A549 (cell line): ENCODE data around the gene SMAD3. TPM values are rescaled to one million over a fixed set of nuclear protein-coding genes. Genes with fewer than 3 reads are reported as not detected.

ENCODE experiments used
- ATAC-seq, 2 experiments: fragments of 200-7000 bp in 1 of 2; fragments of >200 bp in 1 of 2; cut with Nextera tagmentation in 1 of 2; cut with Tn5 transposase in 1 of 2; 3 replicates each; pipeline versions ENCODE4 v1.8.0 to v1.9.1; 2018 to 2020; ENCODE audit warnings: mild to moderate bottlenecking in 1 of 2, moderate library complexity in 1 of 2
- CTCF ChIA-PET: fragments of 300-600 bp; sonication (Branson Sonifier 250); formaldehyde crosslinking; extraction: SDS; loops from one replicate; lab custom pipeline; 2021; ENCODE audit warnings: antibody characterized with exemption, inconsistent platforms; lab: Yijun Ruan, JAX
- POLR2A ChIA-PET: fragments of 350-600 bp; formaldehyde crosslinking; extraction: SDS; loops from one replicate; lab custom pipeline; 2021; ENCODE audit warnings: antibody characterized with exemption, inconsistent platforms; lab: Yijun Ruan, JAX
- DNase-seq, 2 experiments: peaks; one replicate each; pipeline versions ENCODE4 v3.0.0 to v3.0.0-alpha.2; 2011 to 2016; ENCODE audit warnings: low read depth in 1 of 2, low spot score in 1 of 2
- FAIRE-seq: peaks from 2 replicates; lab custom pipeline; 2011; peaks lifted over from hg19 to GRCh38; lab: Jason Lieb, UNC
- H3K27ac ChIP-seq, 2 experiments: fragments of >200 bp; sonication (Bioruptor Twin); formaldehyde crosslinking; 3 replicates each; pipeline ENCODE4 v1.5.1; 2016 to 2017
- H3K4me1 ChIP-seq: fragments of >200 bp; sonication (Bioruptor Twin); formaldehyde crosslinking; 3 replicates; pipeline ENCODE4 v1.6.1; 2016
- H3K4me2 ChIP-seq: fragments of >200 bp; sonication (Bioruptor Twin); formaldehyde crosslinking; 3 replicates; pipeline ENCODE4 v1.6.1; 2016
- H3K4me3 ChIP-seq: fragments of >200 bp; sonication (Bioruptor Twin); formaldehyde crosslinking; 3 replicates; pipeline ENCODE4 v1.5.1; 2016
- H3K9me3 ChIP-seq: fragments of >200 bp; sonication (Bioruptor Twin); formaldehyde crosslinking; 3 replicates; pipeline ENCODE4 v1.6.1; 2016
- CBX2 ChIP-seq: fragments of 200-600 bp; sonication (generic); IDR thresholded peaks from 2 replicates; pipeline ENCODE4 v1.6.1; 2016; ENCODE audit warnings: low read depth, mild to moderate bottlenecking, borderline replicate concordance
- CBX8 ChIP-seq: fragments of 200-600 bp; sonication (generic); IDR thresholded peaks from 2 replicates; pipeline ENCODE4 v1.6.1; 2016
- CHD2 ChIP-seq: fragments of 150-350 bp; IDR thresholded peaks from 2 replicates; pipeline ENCODE4 v1.6.1; 2014; ENCODE audit warnings: low read length; ENCODE audit not compliant: partially characterized antibody
- CHD4 ChIP-seq: fragments of 200-600 bp; sonication (generic); IDR thresholded peaks from 2 replicates; pipeline ENCODE4 v1.6.1; 2016; ENCODE audit warnings: antibody characterized with exemption, mild to moderate bottlenecking, borderline replicate concordance
- EHMT2 ChIP-seq: fragments of 200-600 bp; sonication (generic); IDR thresholded peaks from 2 replicates; pipeline ENCODE4 v1.6.1; 2016; ENCODE audit warnings: antibody characterized with exemption, low read depth, mild to moderate bottlenecking, moderate library complexity
- FOSB ChIP-seq: fragments of 250-450 bp; sonication (Bioruptor Pico); IDR thresholded peaks from 2 replicates; pipeline ENCODE4 v1.5.0; 2020; ENCODE audit warnings: mild to moderate bottlenecking, moderate library complexity
- HDAC2 ChIP-seq: fragments of 200-600 bp; sonication (generic); IDR thresholded peaks from 2 replicates; pipeline ENCODE4 v1.6.1; 2016
- HOXB13 ChIP-seq: fragments of 250-450 bp; sonication (Bioruptor Pico); IDR thresholded peaks from 2 replicates; pipeline ENCODE4 v1.5.0; 2020; ENCODE audit warnings: low read depth, mild to moderate bottlenecking, moderate library complexity
- JUNB ChIP-seq: fragments of >200 bp; sonication (Bioruptor Twin); formaldehyde crosslinking; IDR thresholded peaks from 2 replicates; pipeline ENCODE4 v1.6.1; 2016
- MAFK ChIP-seq: fragments of 450-650 bp; IDR thresholded peaks from 2 replicates; pipeline ENCODE4 v1.6.1; 2014; ENCODE audit not compliant: partially characterized antibody
- NFE2L2 ChIP-seq: fragments of 150-350 bp; conservative IDR thresholded peaks from 2 replicates; pipeline ENCODE4 v1.6.1; 2014; ENCODE audit warnings: low read length
- PHF8 ChIP-seq: fragments of 200-600 bp; sonication (generic); IDR thresholded peaks from 2 replicates; pipeline ENCODE4 v1.6.1; 2016; ENCODE audit warnings: low read depth, mild to moderate bottlenecking, antibody characterized with exemption, moderate library complexity, borderline replicate concordance
- POLR2AphosphoS2 ChIP-seq: conservative IDR thresholded peaks from 2 replicates; pipeline ENCODE4 v1.6.1; 2012; ENCODE audit warnings: low read length, improper control_type of control experiment, inconsistent platforms
- RARB ChIP-seq: fragments of 250-450 bp; sonication (Bioruptor Pico); IDR thresholded peaks from 2 replicates; pipeline ENCODE4 v1.8.0; 2021; ENCODE audit warnings: mild to moderate bottlenecking, moderate library complexity
- RCOR1 ChIP-seq: fragments of 150-350 bp; IDR thresholded peaks from 2 replicates; pipeline ENCODE4 v1.6.1; 2014; ENCODE audit warnings: antibody characterized with exemption, low read length, low read depth
- RNF2 ChIP-seq: fragments of 200-600 bp; sonication (generic); IDR thresholded peaks from 2 replicates; pipeline ENCODE4 v1.6.1; 2016; ENCODE audit warnings: low read depth, mild to moderate bottlenecking, antibody characterized with exemption, moderate library complexity, borderline replicate concordance
- SREBF2 ChIP-seq: fragments of 450-650 bp; IDR thresholded peaks from 2 replicates; pipeline ENCODE4 v1.6.1; 2014; ENCODE audit warnings: mild to moderate bottlenecking, moderate library complexity
- TFCP2L1 ChIP-seq: fragments of 250-450 bp; sonication (Bioruptor Pico); IDR thresholded peaks from 2 replicates; pipeline ENCODE4 v1.5.0; 2021; ENCODE audit warnings: mild to moderate bottlenecking
- TP53 ChIP-seq: fragments of 250-450 bp; sonication (Bioruptor Pico); IDR thresholded peaks from 2 replicates; pipeline ENCODE4 v1.5.0; 2021; ENCODE audit warnings: mild to moderate bottlenecking, moderate library complexity
- ZC3H11A ChIP-seq: fragments of 450-650 bp; IDR thresholded peaks from 2 replicates; pipeline ENCODE4 v1.6.1; 2014; ENCODE audit warnings: antibody characterized with exemption, mild to moderate bottlenecking
- ZNF302 ChIP-seq: fragments of 250-450 bp; sonication (Bioruptor Pico); IDR thresholded peaks from 2 replicates; pipeline ENCODE4 v1.9.0; 2021; ENCODE audit warnings: inconsistent platforms, mild to moderate bottlenecking, moderate library complexity
- ZSCAN20 ChIP-seq: fragments of 250-450 bp; sonication (Bioruptor Pico); IDR thresholded peaks from 2 replicates; pipeline ENCODE4 v1.8.0; 2022; ENCODE audit warnings: mild to moderate bottlenecking, moderate library complexity
- WGBS: methylation state at CpG from one replicate; pipeline ENCODE4 v1.1.6; 2017; ENCODE audit errors: missing lambda C conversion rate; 5-methylcytosine and 5-hydroxymethylcytosine counted together
- polyA plus RNA-seq, 4 experiments: library from polyadenylated mRNA; depleted of rRNA in 3 of 4; stranded (reverse); fragments of >200 nt; fragmentation: RNase III in 1 of 4; extraction: RNeasy Plus Mini Kit Qiagen cat#74134 plus additional on column Dnase treatment in 1 of 4; gene quantifications; 2 replicates in 3 of 4; 3 replicates in 1 of 4; pipeline ENCODE4 v1.2.3, GENCODE V29; 2011 to 2017
- TF ChIP-seq, protein P1 (sequence below): fragments of 250-450 bp; sonication (Bioruptor Pico); IDR thresholded peaks from 2 replicates; pipeline ENCODE4 v1.5.0; 2021; ENCODE audit warnings: mild to moderate bottlenecking, moderate library complexity, borderline replicate concordance
- TF ChIP-seq, protein P2 (sequence below): fragments of >200 bp; sonication (Bioruptor Twin); formaldehyde crosslinking; IDR thresholded peaks from 3 replicates; pipeline ENCODE4 v1.5.1; 2016
- TF ChIP-seq, protein P3 (sequence below): fragments of >200 bp; sonication (Bioruptor Twin); formaldehyde crosslinking; IDR thresholded peaks from 3 replicates; pipeline ENCODE4 v1.6.1; 2016
- TF ChIP-seq, protein P4 (sequence below): fragments of 450-650 bp; IDR thresholded peaks from 2 replicates; pipeline ENCODE4 v1.6.1; 2014; ENCODE audit warnings: antibody characterized with exemption
- TF ChIP-seq, protein P5 (sequence below): fragments of >200 bp; sonication (Bioruptor Twin); formaldehyde crosslinking; IDR thresholded peaks from 2 replicates; pipeline ENCODE4 v1.6.1; 2016

SMAD3 gene
- polyA plus RNA-seq, 2 of the 4 experiments (the other 2 are of a cell fraction): 74.6 to 77.2 TPM

DNA sequence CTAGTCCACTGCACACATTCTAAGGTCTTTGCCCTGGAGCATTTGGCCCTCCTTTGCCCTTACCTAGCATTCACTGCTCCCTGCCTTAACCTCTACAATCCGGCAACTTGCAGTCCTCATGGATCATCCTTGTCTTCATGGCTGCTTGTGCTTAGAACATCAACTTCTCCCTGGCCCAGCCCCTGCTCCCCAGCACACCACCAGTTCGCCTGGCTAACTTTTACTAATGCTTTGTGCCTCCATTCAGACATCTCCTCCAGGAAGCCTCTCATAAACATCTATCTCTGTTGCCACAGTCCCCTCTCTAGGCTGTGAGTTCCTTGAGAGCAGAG lies 131.9 kb downstream of the SMAD3 start (continued):
- TF ChIP-seq, protein P1, sequence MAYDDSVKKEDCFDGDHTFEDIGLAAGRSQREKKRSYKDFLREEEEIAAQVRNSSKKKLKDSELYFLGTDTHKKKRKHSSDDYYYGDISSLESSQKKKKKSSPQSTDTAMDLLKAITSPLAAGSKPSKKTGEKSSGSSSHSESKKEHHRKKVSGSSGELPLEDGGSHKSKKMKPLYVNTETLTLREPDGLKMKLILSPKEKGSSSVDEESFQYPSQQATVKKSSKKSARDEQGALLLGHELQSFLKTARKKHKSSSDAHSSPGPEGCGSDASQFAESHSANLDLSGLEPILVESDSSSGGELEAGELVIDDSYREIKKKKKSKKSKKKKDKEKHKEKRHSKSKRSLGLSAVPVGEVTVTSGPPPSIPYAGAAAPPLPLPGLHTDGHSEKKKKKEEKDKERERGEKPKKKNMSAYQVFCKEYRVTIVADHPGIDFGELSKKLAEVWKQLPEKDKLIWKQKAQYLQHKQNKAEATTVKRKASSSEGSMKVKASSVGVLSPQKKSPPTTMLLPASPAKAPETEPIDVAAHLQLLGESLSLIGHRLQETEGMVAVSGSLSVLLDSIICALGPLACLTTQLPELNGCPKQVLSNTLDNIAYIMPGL (CRISPR knock-in tag): no peak
- TF ChIP-seq SREBF2 (no peak), NFE2L2 (no peak), HOXB13 (CRISPR knock-in tag) (no peak), TP53 (CRISPR knock-in tag) (no peak; the same call in 1 of the 2 replicates), CHD4 (no peak), ZC3H11A (no peak)

DNA sequence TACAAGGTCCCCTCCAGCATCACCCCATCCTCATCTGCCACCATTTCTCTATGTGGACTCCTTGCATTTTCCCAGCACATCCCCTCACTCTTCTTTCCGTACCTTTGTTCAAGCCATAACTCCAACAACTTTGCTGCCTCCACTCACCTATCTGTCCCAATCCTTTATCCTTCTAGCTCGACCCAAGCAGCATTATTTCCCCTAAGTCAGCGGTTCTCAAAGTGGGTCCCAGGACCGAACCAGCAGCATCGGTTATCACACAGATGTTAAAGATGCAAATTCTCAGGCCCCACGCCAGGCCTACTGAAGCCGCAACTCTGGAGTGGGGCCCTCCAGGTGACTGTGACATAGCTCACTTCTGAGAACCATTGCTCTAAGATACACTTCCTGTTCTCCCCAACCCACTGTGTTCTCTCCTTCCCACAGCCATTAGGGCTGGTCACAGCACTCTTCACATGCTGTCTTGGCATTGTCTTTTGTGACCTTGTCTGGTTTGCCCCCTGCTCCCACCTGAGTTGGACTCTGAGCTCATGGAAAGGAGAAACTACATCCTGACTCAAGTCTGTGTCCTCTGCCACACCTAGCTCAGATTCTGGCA lies 132.9 kb downstream of the SMAD3 start:
- 94% methylated on average over 7 of the region's 7 CpGs for WGBS
- Histone ChIP-seq H3K4me1 (peaks cover 24% of the 10 kb centered on the region), H3K4me2 (no peak overlapping the region), H3K9me3 (no peaks in the 10 kb centered on the region), H3K4me3 (no peak overlapping the region), H3K27ac (peak overlapping the region in 1 of 2 experiments; percentile 26; a peak in 1 of 6 replicates)
- peak in 1 of 2 experiments; percentile 19 for DNase-seq
- ChIA-PET CTCF (interaction anchor here (0.8 to 10.5 kb wide), 7 partner anchors 10 to 251 kb away, joined by 3 to 63 read pairs (median 4); no protein-coding TSS in a partner anchor), POLR2A (no interaction called here)
- no peak for FAIRE-seq
- TF ChIP-seq, protein P2, sequence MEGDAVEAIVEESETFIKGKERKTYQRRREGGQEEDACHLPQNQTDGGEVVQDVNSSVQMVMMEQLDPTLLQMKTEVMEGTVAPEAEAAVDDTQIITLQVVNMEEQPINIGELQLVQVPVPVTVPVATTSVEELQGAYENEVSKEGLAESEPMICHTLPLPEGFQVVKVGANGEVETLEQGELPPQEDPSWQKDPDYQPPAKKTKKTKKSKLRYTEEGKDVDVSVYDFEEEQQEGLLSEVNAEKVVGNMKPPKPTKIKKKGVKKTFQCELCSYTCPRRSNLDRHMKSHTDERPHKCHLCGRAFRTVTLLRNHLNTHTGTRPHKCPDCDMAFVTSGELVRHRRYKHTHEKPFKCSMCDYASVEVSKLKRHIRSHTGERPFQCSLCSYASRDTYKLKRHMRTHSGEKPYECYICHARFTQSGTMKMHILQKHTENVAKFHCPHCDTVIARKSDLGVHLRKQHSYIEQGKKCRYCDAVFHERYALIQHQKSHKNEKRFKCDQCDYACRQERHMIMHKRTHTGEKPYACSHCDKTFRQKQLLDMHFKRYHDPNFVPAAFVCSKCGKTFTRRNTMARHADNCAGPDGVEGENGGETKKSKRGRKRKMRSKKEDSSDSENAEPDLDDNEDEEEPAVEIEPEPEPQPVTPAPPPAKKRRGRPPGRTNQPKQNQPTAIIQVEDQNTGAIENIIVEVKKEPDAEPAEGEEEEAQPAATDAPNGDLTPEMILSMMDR: no peak
- peak; percentile 46 for TF ChIP-seq CHD2
- peak; percentile 13; the same call in 1 of the 2 replicates for TF ChIP-seq TP53 (CRISPR knock-in tag)
- peak; percentile 89 for TF ChIP-seq MAFK
- peak; percentile 17 to 36; a peak in 5 of 6 replicates for ATAC-seq

DNA sequence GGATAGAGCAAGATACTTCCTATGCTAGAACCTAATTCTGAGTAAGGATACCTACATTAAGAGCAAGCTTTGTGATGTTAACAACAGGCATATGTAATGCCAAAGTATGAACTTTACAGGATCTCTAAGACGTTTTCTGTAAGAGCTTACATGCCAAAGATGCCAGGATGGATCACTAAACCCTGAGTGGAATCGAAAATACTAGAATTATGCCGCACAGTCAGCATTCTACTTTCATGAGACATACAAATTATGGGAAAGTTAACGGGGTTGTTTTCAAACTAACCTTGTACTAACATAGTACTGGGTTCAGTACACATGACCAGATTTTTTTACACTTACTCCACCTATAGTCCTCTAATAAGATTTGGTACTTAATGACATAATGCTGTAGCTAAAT lies 134.0 kb downstream of the SMAD3 start:
- ATAC-seq: no peak
- no peak for DNase-seq
- peak; percentile 56 for FAIRE-seq
- Histone ChIP-seq H3K4me2 (no peak overlapping the region), H3K4me1 (peaks cover 19% of the 10 kb centered on the region), H3K27ac (no peak overlapping the region), H3K4me3 (no peak overlapping the region), H3K9me3 (no peaks in the 10 kb centered on the region)
- TF ChIP-seq CBX8 (no peak), MAFK (peak; percentile 80), RNF2 (no peak), RARB (CRISPR knock-in tag) (no peak), TFCP2L1 (CRISPR knock-in tag) (0 out of 2 replicates have a peak, but pooled peaks have one; percentile 25), SREBF2 (no peak), HDAC2 (no peak), ZSCAN20 (CRISPR knock-in tag) (no peak), CBX2 (no peak), EHMT2 (no peak), ZNF302 (CRISPR knock-in tag) (no peak), JUNB (no peak), POLR2AphosphoS2 (peak; percentile 6; the same call in 1 of the 2 replicates), FOSB (CRISPR knock-in tag) (no peak), PHF8 (no peak), RCOR1 (no peak)
- TF ChIP-seq, protein P3, sequence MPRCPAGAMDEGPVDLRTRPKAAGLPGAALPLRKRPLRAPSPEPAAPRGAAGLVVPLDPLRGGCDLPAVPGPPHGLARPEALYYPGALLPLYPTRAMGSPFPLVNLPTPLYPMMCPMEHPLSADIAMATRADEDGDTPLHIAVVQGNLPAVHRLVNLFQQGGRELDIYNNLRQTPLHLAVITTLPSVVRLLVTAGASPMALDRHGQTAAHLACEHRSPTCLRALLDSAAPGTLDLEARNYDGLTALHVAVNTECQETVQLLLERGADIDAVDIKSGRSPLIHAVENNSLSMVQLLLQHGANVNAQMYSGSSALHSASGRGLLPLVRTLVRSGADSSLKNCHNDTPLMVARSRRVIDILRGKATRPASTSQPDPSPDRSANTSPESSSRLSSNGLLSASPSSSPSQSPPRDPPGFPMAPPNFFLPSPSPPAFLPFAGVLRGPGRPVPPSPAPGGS: no peak
- TF ChIP-seq, protein P4, sequence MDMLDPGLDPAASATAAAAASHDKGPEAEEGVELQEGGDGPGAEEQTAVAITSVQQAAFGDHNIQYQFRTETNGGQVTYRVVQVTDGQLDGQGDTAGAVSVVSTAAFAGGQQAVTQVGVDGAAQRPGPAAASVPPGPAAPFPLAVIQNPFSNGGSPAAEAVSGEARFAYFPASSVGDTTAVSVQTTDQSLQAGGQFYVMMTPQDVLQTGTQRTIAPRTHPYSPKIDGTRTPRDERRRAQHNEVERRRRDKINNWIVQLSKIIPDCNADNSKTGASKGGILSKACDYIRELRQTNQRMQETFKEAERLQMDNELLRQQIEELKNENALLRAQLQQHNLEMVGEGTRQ: no peak
- TF ChIP-seq, protein P2: no peak
- TF ChIP-seq, protein P5, sequence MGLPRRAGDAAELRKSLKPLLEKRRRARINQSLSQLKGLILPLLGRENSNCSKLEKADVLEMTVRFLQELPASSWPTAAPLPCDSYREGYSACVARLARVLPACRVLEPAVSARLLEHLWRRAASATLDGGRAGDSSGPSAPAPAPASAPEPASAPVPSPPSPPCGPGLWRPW: no peak
- CTCF ChIA-PET: interaction anchor here (1.2 to 10.5 kb wide), 7 partner anchors 9 to 252 kb away, joined by 3 to 63 read pairs (median 4); no protein-coding TSS in a partner anchor
- WGBS: 77% methylated on average over 4 of the region's 4 CpGs
- POLR2A ChIA-PET: no interaction called here
